Stimulated activated CD4-positive, alpha-beta T cell treated with anti-CD3 and anti-CD28 coated beads, Interleukin-1b, Interleukin-23, amount 100 ng/mL, for 1 hour (primary cell): ENCODE measurements around the gene STAT1.
"Not testable (repeated sequence)": the region's sequence is repeated elsewhere in the genome, so short reads cannot be mapped to it uniquely, and the experiment has no call there.

Experiments
- DNase-seq, 2 donors: peaks; one replicate each; pipeline ENCODE4 v3.0.0-alpha.2; 2020; ENCODE audit warnings: low read depth in 2 of 2

STAT1 gene

GRCh38 chr2:190981733-190982132 lies 32.2 kb downstream of the STAT1 start:
- DNase-seq: no peak

DNA sequence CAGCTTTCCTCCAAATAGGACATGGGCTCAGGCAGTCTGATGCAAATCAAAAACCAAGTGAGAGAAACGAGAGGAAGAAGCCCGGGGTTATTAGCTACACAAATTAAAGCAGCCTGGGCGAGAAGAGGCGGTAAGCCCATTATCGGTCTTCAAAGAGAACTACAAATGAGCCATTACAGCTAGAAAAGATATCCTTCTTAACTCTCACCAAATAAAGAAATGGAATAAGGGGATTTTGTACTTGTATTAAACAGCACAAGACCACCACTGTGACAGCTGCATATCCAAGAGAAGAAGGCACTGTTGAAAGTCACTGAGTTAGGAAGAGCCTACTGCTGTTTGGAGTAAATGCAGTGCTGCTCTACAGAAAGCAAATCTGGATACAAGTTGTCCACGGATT lies 32.6 kb downstream of the STAT1 start:
- no peak for DNase-seq

GRCh38 chr2:190980630-190981209 lies 33.3 kb downstream of the STAT1 start:
- DNase-seq: no peak

- DNase-seq: no peak
Observed at GRCh38 chr2:190979906-190980629, 33.9 kb downstream of the STAT1 start.

- no peak for DNase-seq
Observed at GRCh38 chr2:190978389-190979053, 35.5 kb downstream of the STAT1 start.

GRCh38 chr2:190977505-190977904 lies 36.5 kb downstream of the STAT1 start:
- no peak for DNase-seq

GRCh38 chr2:190976521-190976920 lies 37.5 kb downstream of the STAT1 start:
- no peak for DNase-seq

DNA sequence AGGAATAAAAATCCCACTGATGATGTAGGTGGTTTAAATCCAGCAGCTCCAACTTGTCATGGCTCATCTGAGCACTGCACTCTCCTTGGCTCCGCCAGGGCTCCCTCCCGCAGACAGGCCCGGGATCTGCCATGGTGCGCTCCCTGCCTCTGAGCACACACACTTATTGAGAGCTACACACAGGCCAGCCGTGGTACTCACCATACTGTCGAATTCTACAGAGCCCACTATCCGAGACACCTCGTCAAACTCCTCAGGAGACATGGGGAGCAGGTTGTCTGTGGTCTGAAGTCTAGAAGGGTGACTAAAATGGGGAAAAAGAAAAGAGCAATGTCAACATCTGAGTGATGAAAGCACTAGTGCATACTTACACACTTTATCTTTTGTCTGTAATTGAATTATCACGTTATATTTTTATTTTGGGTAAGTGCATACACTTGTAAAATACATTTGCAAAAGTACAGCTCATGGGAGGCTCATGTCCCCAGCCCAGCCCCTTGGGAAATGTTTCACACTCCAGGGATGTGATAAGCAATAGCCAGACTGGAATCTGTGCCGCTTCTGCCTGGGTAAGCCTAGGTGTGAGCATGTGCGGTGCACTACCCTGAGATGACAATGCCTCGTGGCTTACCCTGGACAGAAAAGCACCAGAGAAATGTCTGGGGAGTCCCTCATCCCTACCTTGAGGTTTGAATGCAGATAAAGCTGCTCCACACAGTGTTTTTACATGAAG lies 39.2 kb downstream of the STAT1 start:
- no peak for DNase-seq

- no peak for DNase-seq
Observed at GRCh38 chr2:190973726-190974628, 40.0 kb downstream of the STAT1 start.

- DNase-seq: no peak
Observed at GRCh38 chr2:190973262-190973661, 40.7 kb downstream of the STAT1 start.

- DNase-seq: no peak
Observed at GRCh38 chr2:190972846-190973245, 41.1 kb downstream of the STAT1 start.

DNA sequence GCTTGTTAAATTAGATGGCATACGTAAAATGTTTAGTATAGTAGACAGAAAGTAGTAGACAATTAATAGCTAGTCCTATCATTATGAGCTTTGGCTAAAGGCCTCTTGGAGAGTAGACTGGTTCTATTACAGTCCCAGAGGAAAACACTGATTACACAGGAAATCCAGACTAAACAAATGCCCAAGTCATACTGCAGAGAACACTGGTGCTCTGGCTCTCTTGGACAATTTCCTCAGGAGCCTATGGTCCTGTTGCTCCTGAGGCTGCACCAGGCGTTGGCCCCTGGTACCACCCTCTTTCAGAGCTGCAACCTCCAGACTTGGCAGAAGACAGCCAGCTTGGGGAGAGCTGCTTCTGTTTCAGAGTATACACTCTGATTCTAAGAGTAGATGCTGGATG lies 41.8 kb downstream of the STAT1 start:
- DNase-seq: no peak

DNA sequence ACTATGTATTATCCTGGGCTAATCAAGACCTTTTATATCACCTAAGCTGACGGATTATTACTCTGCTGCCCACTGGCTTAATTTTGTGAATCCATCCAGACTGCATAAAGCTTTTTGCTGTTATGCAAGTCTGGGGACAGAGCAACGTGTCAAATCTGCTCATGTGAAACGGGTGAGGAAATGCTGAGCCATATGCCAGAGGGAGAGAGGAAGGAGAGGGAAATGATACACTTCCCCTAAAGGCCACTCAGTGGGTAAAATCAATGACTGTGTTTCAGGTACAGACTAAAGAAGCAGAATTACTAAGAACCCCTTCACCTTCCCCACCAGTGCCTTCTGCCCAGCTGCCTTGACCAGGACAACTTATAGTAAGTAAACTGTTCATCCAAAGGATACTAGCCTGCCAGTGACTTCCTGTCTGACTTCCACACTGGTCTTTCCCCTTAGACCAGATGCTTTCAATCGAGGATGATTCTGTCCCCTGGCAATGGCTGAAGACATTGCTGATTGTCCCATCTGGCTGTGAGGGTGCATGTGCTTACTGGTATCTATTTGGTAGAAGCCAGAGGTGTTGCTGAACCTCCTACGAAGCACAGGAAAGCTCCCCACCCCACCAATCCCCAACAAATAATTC lies 43.0 kb downstream of the STAT1 start:
- no peak for DNase-seq

DNA sequence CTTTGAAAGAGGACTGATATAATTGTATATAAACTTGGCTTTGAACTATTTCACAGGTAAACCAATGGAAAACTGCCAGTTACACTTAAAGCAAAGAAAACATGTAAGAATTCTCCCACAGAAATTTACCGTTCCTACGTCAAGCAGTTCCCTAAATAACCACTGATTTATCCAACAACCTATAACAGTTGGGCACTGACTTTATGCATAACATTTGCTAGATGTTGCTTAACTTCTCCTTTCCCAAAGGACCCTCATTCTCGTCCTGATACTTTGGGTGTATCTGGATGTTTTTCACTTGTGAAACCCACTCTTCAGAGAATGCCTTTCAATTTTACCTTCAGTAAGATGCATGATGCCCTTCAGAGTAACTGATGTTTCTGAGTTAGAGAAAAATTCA lies 43.8 kb downstream of the STAT1 start:
- DNase-seq: no peak

DNA sequence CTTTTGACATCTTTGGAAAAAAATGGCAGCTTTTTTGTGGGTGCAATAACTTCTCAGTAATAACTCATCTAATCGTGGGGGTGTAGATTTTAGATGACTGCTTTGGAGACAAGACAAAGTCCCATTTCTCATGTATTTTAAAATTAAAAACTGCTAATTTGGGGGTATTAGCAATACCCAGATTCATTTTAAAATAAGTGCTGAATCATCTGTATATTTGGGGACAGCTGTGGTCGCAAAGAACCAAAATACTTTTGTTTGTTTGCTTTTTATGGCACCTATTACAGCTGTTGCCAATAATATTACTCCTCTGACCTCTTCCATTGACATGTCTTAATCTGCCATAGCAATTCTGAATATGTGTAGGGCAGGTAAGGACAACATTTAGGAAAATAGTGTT lies 45.4 kb downstream of the STAT1 start:
- no peak for DNase-seq

DNA sequence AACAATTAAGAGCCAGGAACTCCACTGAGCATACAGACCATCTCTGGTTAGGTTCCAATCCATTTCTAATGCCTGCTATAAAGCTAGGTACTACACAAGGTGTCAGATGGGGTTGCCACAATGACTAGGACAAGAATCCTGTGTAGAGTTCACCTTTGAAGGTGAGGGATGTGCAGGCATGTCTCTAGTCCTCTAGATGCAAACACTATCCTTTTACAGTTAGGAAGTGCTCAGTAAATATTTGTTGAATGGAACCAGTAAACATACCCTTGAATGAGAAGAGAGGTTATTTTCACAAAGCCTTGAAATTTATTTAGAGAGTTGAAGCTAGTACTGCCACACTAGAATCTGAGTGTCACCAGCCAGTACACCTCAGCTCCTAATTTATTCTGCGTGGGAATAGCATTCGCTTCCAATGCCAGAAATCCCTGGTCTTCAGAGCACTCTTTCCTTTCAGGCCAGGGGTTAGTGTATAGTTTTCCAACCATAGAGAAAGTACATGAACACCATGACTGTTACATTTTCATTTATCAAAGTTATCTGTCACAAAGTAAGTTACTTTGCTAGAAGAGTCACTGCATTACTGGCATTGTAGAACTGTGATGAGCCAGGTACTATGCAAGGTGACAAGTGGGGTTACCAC lies 48.3 kb downstream of the STAT1 start:
- no peak for DNase-seq

DNA sequence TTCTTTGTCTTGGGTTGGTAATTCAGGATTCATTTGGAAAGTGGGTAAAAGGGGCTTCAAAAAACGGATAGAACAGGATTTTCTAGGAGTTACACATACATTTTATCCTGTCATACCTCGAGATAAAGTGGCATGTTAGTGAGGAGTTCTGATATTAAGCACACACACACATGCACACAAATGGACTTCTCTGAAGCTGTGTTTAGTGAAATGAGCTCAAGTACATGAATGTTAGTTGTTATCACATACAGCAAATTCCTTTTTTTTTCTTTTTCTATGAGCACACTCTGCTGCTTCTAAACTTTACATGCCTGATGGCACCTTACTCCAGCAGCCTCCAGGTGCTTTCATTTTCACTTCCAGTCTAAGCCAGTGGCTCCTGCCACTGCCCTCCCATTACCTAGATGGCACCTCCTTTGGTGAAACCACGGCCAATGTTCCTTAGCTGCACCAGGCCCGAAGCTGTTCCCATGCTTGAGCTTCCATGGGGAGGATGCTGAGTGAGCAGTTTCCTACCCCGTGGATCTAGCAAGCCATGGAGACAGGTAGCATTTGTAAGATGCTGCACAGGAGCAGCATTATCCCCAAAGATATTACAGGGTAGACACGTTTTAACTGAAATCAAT lies 49.7 kb downstream of the STAT1 start:
- no peak for DNase-seq

DNA sequence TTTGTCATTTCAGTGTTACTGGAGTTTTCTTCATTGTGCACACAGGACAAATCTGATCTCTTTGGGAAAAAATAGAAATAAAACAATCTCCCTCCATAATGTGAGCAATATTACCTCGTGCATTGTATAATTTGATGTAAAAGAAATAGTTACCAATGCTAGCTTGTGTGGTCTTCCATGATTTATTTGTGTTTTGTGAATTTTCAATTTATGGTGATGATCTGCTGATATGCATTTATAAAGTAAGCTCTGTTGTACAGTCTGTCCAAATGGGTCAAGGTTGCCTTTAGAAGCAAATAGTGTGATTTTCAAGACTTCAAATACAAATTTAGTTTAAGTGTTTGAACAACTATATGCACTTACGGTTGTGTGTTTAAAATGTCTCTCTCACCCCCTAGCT lies 50.9 kb downstream of the STAT1 start:
- DNase-seq: no peak

DNA sequence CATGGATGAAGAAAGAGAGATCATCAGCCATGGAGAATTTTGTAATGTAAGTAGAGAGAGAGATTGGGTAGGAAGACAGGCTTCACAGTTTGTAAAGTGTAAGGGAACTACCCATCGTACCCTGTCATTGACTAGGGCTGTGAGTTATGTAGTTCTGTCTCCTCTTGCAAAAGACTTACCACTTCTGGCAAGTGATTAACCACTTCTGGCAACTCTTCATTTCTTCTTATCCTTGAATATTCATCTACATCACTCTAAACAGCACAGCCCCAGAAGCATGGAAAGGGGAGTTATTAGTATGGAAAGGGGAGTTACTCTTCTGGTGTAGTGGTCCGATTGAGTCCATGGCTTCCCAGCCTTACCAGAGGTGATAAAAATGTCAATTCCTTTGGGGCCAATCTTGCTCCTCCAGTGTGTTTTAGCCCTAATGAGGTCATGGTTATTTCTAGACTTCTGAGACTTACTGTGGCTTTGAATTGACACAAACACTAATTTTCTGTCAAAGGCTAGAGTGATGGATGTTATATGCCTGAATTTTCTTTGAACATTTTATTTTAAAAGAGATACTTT lies 52.0 kb downstream of the STAT1 start:
- DNase-seq: no peak

DNA sequence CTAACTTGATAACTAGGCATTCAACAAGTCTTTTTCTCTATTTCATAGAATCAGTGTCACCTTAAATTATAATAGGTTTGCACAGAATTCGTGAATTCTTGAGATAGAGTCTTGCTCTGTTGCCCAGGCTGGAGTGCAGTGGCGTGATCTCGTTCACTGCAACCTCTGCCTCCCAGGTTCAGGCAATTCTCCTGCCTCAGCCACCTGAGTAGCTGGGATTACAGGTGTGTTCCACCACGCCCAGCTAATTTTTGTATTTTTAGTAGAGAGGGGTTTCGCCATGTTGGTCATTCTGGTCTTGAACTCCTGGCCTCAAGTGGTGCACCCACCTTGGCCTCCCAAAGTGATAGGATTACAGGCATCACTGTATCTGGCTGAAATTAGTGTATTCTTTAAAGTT lies 52.9 kb downstream of the STAT1 start:
- not testable (repeated sequence) for DNase-seq
